IMR-90 (cell line): ENCODE measurements around the gene SPTB. TPM values are rescaled to one million over a fixed set of nuclear protein-coding genes. Genes with fewer than 3 reads are reported as not detected.

ENCODE experiments used
- ATAC-seq: fragments of 200-7000 bp; cut with Tn5 transposase; 2 replicates; pipeline ENCODE4 v1.9.1; 2020; ENCODE audit warnings: low read depth, mild to moderate bottlenecking, moderate library complexity
- BruUV-seq: library from RNA; stranded (reverse); fragments of 400-500 nt; replicated peaks from 2 replicates; lab custom pipeline; 2021; lab: Mats Ljungman, UMichigan
- CTCF ChIA-PET: fragments of 300-600 bp; formaldehyde crosslinking; extraction: SDS; loops from one replicate; lab custom pipeline; 2021; ENCODE audit warnings: antibody characterized with exemption; lab: Yijun Ruan, JAX
- POLR2A ChIA-PET: fragments of 300-600 bp; sonication (Branson Sonifier 250); formaldehyde crosslinking; loops from one replicate; lab custom pipeline; 2022; ENCODE audit warnings: antibody characterized with exemption; ENCODE audit not compliant: unreplicated experiment; lab: Charles Lee
- DNase-seq: peaks from one replicate; pipeline ENCODE4 v3.0.0; 2013
- H2AFZ ChIP-seq: replicated peaks from 2 replicates; pipeline ENCODE3; 2013; ENCODE audit warnings: low read length, mild to moderate bottlenecking; ENCODE audit not compliant: poor library complexity
- H2AK5ac ChIP-seq: 2 replicates; pipeline ENCODE4 v1.6.1; 2013; ENCODE audit warnings: low read depth, low read length, inconsistent platforms
- H2AK9ac ChIP-seq: replicated peaks from 2 replicates; pipeline ENCODE3; 2013; ENCODE audit warnings: mild to moderate bottlenecking, low read depth, low read length, moderate library complexity; ENCODE audit not compliant: poor library complexity
- H2BK120ac ChIP-seq: 2 replicates; pipeline ENCODE4 v1.6.1; 2013; ENCODE audit warnings: low read depth, low read length, inconsistent platforms
- H2BK15ac ChIP-seq: 3 replicates; pipeline ENCODE4 v1.6.1; 2013; ENCODE audit warnings: low read depth, low read length, inconsistent platforms
- H2BK20ac ChIP-seq: 2 replicates; pipeline ENCODE4 v1.6.1; 2013; ENCODE audit warnings: low read depth, mild to moderate bottlenecking, inconsistent platforms, low read length, moderate library complexity
- H2BK5ac ChIP-seq: 2 replicates; pipeline ENCODE4 v1.6.1; 2013; ENCODE audit warnings: mild to moderate bottlenecking, low read depth, low read length, inconsistent platforms; ENCODE audit not compliant: poor library complexity, severe bottlenecking
- H3K14ac ChIP-seq: replicated peaks from 2 replicates; pipeline ENCODE4 v1.6.1; 2013; ENCODE audit warnings: low read depth, low read length, inconsistent platforms
- H3K18ac ChIP-seq: 2 replicates; pipeline ENCODE4 v1.6.1; 2013; ENCODE audit warnings: low read depth, low read length, control low read depth
- H3K23ac ChIP-seq: 2 replicates; pipeline ENCODE4 v1.6.1; 2013; ENCODE audit warnings: low read depth, low read length, inconsistent platforms
- H3K27ac ChIP-seq: 2 replicates; pipeline ENCODE4 v1.5.1; 2013; ENCODE audit warnings: mild to moderate bottlenecking, control low read depth, low read length; ENCODE audit not compliant: insufficient read depth
- H3K27me3 ChIP-seq: 2 replicates; pipeline ENCODE4 v1.6.1; 2013; ENCODE audit warnings: low read length; ENCODE audit not compliant: control insufficient read depth, insufficient read depth
- H3K36me3 ChIP-seq: 2 replicates; pipeline ENCODE4 v1.6.1; 2013; ENCODE audit warnings: low read length, mixed read lengths; ENCODE audit not compliant: control insufficient read depth, insufficient read depth
- H3K4ac ChIP-seq: 2 replicates; pipeline ENCODE4 v1.6.1; 2013; ENCODE audit warnings: low read depth, low read length, inconsistent platforms
- H3K4me1 ChIP-seq: 2 replicates; pipeline ENCODE4 v1.6.1; 2013; ENCODE audit warnings: low read length, mixed read lengths; ENCODE audit not compliant: control insufficient read depth, insufficient read depth
- H3K4me2 ChIP-seq: 2 replicates; pipeline ENCODE4 v1.6.1; 2013; ENCODE audit warnings: low read depth, mild to moderate bottlenecking, control low read depth, low read length, moderate library complexity
- H3K4me3 ChIP-seq: 2 replicates; pipeline ENCODE4 v1.5.1; 2013; ENCODE audit warnings: low read depth, mild to moderate bottlenecking, control low read depth, low read length, moderate library complexity; ENCODE audit not compliant: insufficient read depth
- H3K56ac ChIP-seq: 2 replicates; pipeline ENCODE4 v1.6.1; 2013; ENCODE audit warnings: low read length, inconsistent platforms; ENCODE audit not compliant: insufficient read depth; ENCODE audit errors: extremely low read depth
- H3K79me1 ChIP-seq, 2 experiments: 2 replicates each; pipeline ENCODE4 v1.6.1; 2013; ENCODE audit warnings: low read length in 2 of 2, inconsistent platforms in 1 of 2, low read depth in 1 of 2
- H3K9ac ChIP-seq: 2 replicates; pipeline ENCODE4 v1.6.1; 2013; ENCODE audit warnings: low read depth, low read length, control low read depth
- H3K9me1 ChIP-seq: 2 replicates; pipeline ENCODE4 v1.6.1; 2013; ENCODE audit warnings: low read length, inconsistent platforms; ENCODE audit not compliant: insufficient read depth
- H3K9me3 ChIP-seq: 2 replicates; pipeline ENCODE4 v1.6.1; 2013; ENCODE audit warnings: low read length; ENCODE audit not compliant: control insufficient read depth, insufficient read depth
- H4K20me1 ChIP-seq: 2 replicates; pipeline ENCODE4 v1.6.1; 2013; ENCODE audit warnings: low read length, inconsistent platforms; ENCODE audit not compliant: insufficient read depth
- H4K5ac ChIP-seq: 2 replicates; pipeline ENCODE4 v1.6.1; 2013; ENCODE audit warnings: mild to moderate bottlenecking, low read depth, low read length, control low read depth
- H4K8ac ChIP-seq, 2 experiments: 2 replicates each; pipeline ENCODE4 v1.6.1; 2013; ENCODE audit warnings: low read depth in 2 of 2, low read length in 2 of 2, control low read depth in 1 of 2, inconsistent platforms in 1 of 2
- H4K91ac ChIP-seq: 2 replicates; pipeline ENCODE4 v1.6.1; 2013; ENCODE audit warnings: low read depth, low read length, inconsistent platforms; ENCODE audit not compliant: insufficient read depth
- CEBPB ChIP-seq: IDR thresholded peaks from 2 replicates; pipeline ENCODE4 v1.6.1; 2012; ENCODE audit warnings: low read depth, low read length, improper control_type of control experiment
- CHD1 ChIP-seq: IDR thresholded peaks from 2 replicates; pipeline ENCODE4 v1.6.1; 2012; ENCODE audit warnings: low read depth, low read length, improper control_type of control experiment
- CTCF ChIP-seq: conservative IDR thresholded peaks from 2 replicates; pipeline ENCODE4 v1.5.1; 2012; ENCODE audit warnings: mild to moderate bottlenecking, low read depth, low read length, improper control_type of control experiment
- FOS ChIP-seq: fragments of 150-350 bp; IDR thresholded peaks from 2 replicates; pipeline ENCODE4 v1.6.1; 2016; ENCODE audit warnings: low read depth, low read length
- MAFK ChIP-seq: IDR thresholded peaks from 2 replicates; pipeline ENCODE4 v1.6.1; 2012; ENCODE audit warnings: low read depth, low read length, improper control_type of control experiment
- MAZ ChIP-seq: IDR thresholded peaks from 2 replicates; pipeline ENCODE4 v1.6.1; 2012; ENCODE audit warnings: low read depth, mild to moderate bottlenecking, low read length, improper control_type of control experiment, moderate library complexity, borderline replicate concordance
- POLR2A ChIP-seq: IDR thresholded peaks from 2 replicates; pipeline ENCODE4 v1.6.1; 2012; ENCODE audit warnings: mild to moderate bottlenecking, low read depth, low read length
- RAD21 ChIP-seq: IDR thresholded peaks from 2 replicates; pipeline ENCODE4 v1.6.1; 2012; ENCODE audit warnings: low read length, improper control_type of control experiment
- RFX5 ChIP-seq: IDR thresholded peaks from 2 replicates; pipeline ENCODE4 v1.8.0; 2012; ENCODE audit warnings: low read depth, mild to moderate bottlenecking, low read length, moderate library complexity
- SMC3 ChIP-seq: fragments of 150-350 bp; IDR thresholded peaks from 2 replicates; pipeline ENCODE4 v1.6.1; 2016; ENCODE audit warnings: low read depth, mild to moderate bottlenecking, antibody characterized with exemption, low read length, moderate library complexity
- USF2 ChIP-seq: fragments of 150-350 bp; IDR thresholded peaks from 2 replicates; pipeline ENCODE4 v1.6.1; 2017; ENCODE audit warnings: mild to moderate bottlenecking, antibody characterized with exemption, low read length, low read depth
- WGBS, 2 experiments: methylation state at CpG; one replicate each; pipeline versions ENCODE4 v1.1.5 to v1.1.7; 2013; ENCODE audit warnings: missing lambda C conversion rate in 2 of 2; ENCODE audit not compliant: insufficient read length in 1 of 2; ENCODE audit errors: extremely low coverage in 2 of 2; 5-methylcytosine and 5-hydroxymethylcytosine counted together
- dilution Hi-C: fragments of 300-500 bp; cut with HindIII; formaldehyde crosslinking; loops from one replicate; pipeline ENCODE4 v1.14.3; 2018; ENCODE audit warnings: low sequenced_read_pairs; ENCODE audit not compliant: unreplicated experiment
- in situ Hi-C: fragments of 300-500 bp; cut with MboI; formaldehyde crosslinking; loops from 3 replicates; pipeline ENCODE4 v1.14.3; 2019; ENCODE audit warnings: low sequenced_read_pairs, inconsistent platforms, mixed read lengths
- intact Hi-C: fragments of 100-400 bp; cut with micrococcal nuclease; formaldehyde crosslinking; loops from 2 replicates; pipeline ENCODE4 v1.10.0; 2022
- polyA plus RNA-seq, 3 experiments: library from polyadenylated mRNA; depleted of rRNA; stranded (reverse); fragments of >200 nt; gene quantifications; 2 replicates each; pipeline ENCODE4 v1.2.3, GENCODE V29; 2012; ENCODE audit warnings: low replicate concordance in 1 of 3
- total RNA-seq: library from RNA; depleted of rRNA; stranded (reverse); fragments of >200 nt; gene quantifications from 2 replicates; pipeline ENCODE4 v1.2.3, GENCODE V29; 2012

Gene SPTB
- total and polyA plus RNA-seq, 2 of the 4 experiments (the other 2 are of a cell fraction): under 0.01 to 0.07 TPM

GRCh38 chr14:64789696-64790095 is 90.0 kb downstream of the SPTB start:
- Histone ChIP-seq H3K4me1 (peaks cover 9% of the 10 kb centered on the region), H3K23ac (no peak overlapping the region), H4K5ac (no peak overlapping the region), H3K36me3 (no peaks in the 10 kb centered on the region), H2BK5ac (no peak overlapping the region), H3K56ac (no peak overlapping the region), H3K18ac (no peak overlapping the region), H3K4ac (no peak overlapping the region), H2BK20ac (no peak overlapping the region), H3K14ac (no peak overlapping the region), H2AK5ac (no peak overlapping the region), H4K20me1 (no peaks in the 10 kb centered on the region), H3K4me2 (no peak overlapping the region), H3K9me3 (no peaks in the 10 kb centered on the region), H3K9me1 (no peaks in the 10 kb centered on the region), H2AFZ (no peak overlapping the region), H4K91ac (no peak overlapping the region), H2BK120ac (no peak overlapping the region), H3K27me3 (peaks cover 8% of the 10 kb centered on the region), H2BK15ac (no peak overlapping the region), H3K79me1 (no peaks in the 10 kb centered on the region), H3K27ac (no peak overlapping the region), H4K8ac (no peak overlapping the region), H2AK9ac (no peak overlapping the region), H3K4me3 (no peak overlapping the region), H3K9ac (no peak overlapping the region)
- ATAC-seq (no peak), DNase-seq (no peak)
- dilution Hi-C loops (no loop called here), in situ Hi-C loops (no loop called here), intact Hi-C loops (no loop called here)
- WGBS, 2 experiments: 86% methylated on average over 3 of the region's 5 CpGs; no CpG with 5 or more reads in 1 of the 2 experiments
- BruUV-seq: no TSS peak
- ChIA-PET CTCF (interaction anchor here (1.7 kb wide), 1 partner anchor 11 kb away, joined by 6 read pairs; no protein-coding TSS in a partner anchor), POLR2A (no interaction called here)
- TF ChIP-seq USF2 (no peak), CEBPB (no peak), RFX5 (no peak), SMC3 (no peak), CHD1 (no peak), FOS (no peak), MAZ (no peak), CTCF (no peak), MAFK (no peak), RAD21 (no peak), POLR2A (no peak)
